Panc1 (cell line): ENCODE data around the gene CEP128. TPM values are rescaled to one million over a fixed set of nuclear protein-coding genes. Genes with fewer than 3 reads are reported as not detected.

Experiments
- ATAC-seq: fragments of 200-7000 bp; cut with Tn5 transposase; 2 replicates; pipeline ENCODE4 v1.9.1; 2020; ENCODE audit warnings: mild to moderate bottlenecking, moderate library complexity
- BruUV-seq: library from RNA; stranded (reverse); fragments of 400-500 nt; replicated peaks from 2 replicates; lab custom pipeline; 2021; lab: Mats Ljungman, UMichigan
- CTCF ChIA-PET: fragments of 300-600 bp; sonication (Branson Sonifier 250); formaldehyde crosslinking; loops from one replicate; lab custom pipeline; 2022; ENCODE audit warnings: antibody characterized with exemption; lab: Charles Lee
- POLR2A ChIA-PET: fragments of 300-600 bp; sonication (Branson Sonifier 250); formaldehyde crosslinking; loops from one replicate; lab custom pipeline; 2022; ENCODE audit warnings: antibody characterized with exemption; lab: Charles Lee
- DNase-seq: peaks from one replicate; pipeline ENCODE4 v3.0.0-alpha.2; 2010; ENCODE audit warnings: low read depth, low spot score
- H3K27ac ChIP-seq: 2 replicates; pipeline ENCODE4 v1.5.1; 2011; ENCODE audit warnings: mild to moderate bottlenecking, low read length, inconsistent platforms
- H3K27me3 ChIP-seq: fragments of 200-500 bp; sonication (Bioruptor generic); 2 replicates; pipeline ENCODE4 v1.6.0; 2014; ENCODE audit warnings: low read length, inconsistent platforms; ENCODE audit not compliant: control insufficient read depth, insufficient read depth
- H3K36me3 ChIP-seq: fragments of 200-500 bp; sonication (Bioruptor generic); 2 replicates; pipeline ENCODE4 v1.5.1; 2014; ENCODE audit warnings: inconsistent platforms, mild to moderate bottlenecking, low read length, moderate library complexity; ENCODE audit not compliant: control insufficient read depth, insufficient read depth
- H3K4me1 ChIP-seq: 2 replicates; pipeline ENCODE4 v1.5.1; 2011; ENCODE audit warnings: inconsistent platforms, mild to moderate bottlenecking, low read length, moderate library complexity; ENCODE audit not compliant: control insufficient read depth, insufficient read depth
- H3K4me3 ChIP-seq, 2 experiments: 2 replicates each; pipeline ENCODE4 v1.5.1; 2011 to 2012; ENCODE audit warnings: low read depth in 2 of 2, low read length in 2 of 2, mild to moderate bottlenecking in 2 of 2, inconsistent platforms in 1 of 2, moderate library complexity in 1 of 2
- H3K9me3 ChIP-seq: fragments of 200-500 bp; sonication (Bioruptor generic); 2 replicates; pipeline ENCODE4 v1.5.1; 2014; ENCODE audit warnings: low read depth, mild to moderate bottlenecking, inconsistent platforms, low read length, moderate library complexity; ENCODE audit not compliant: control insufficient read depth, insufficient read depth
- POLR2AphosphoS5 ChIP-seq: IDR thresholded peaks from 2 replicates; pipeline ENCODE4 v1.6.1; 2012; ENCODE audit warnings: mild to moderate bottlenecking, low read depth, low read length, moderate library complexity
- SIN3A ChIP-seq: IDR thresholded peaks from 2 replicates; pipeline ENCODE4 v1.6.1; 2012; ENCODE audit warnings: low read depth, mild to moderate bottlenecking, low read length, moderate library complexity, borderline replicate concordance; ENCODE audit not compliant: insufficient read depth
- TCF7L2 ChIP-seq: IDR thresholded peaks from 2 replicates; pipeline ENCODE4 v1.6.1; 2011; ENCODE audit warnings: mild to moderate bottlenecking, low read depth, low read length, inconsistent platforms
- in situ Hi-C: cut with HindIII; loops from 2 replicates; pipeline ENCODE4 v1.10.0; 2016; ENCODE audit warnings: low sequenced_read_pairs, low pct_unique_long_range_greater_than_20kb
- intact Hi-C: fragments of 100-400 bp; cut with micrococcal nuclease; formaldehyde crosslinking; loops from one replicate; pipeline ENCODE4 v1.10.0; 2022; ENCODE audit not compliant: unreplicated experiment
- total RNA-seq: library from RNA; stranded (reverse); gene quantifications from one replicate; pipeline ENCODE4 v1.2.1, GENCODE V29; 2021; ENCODE audit not compliant: unreplicated experiment
- TF ChIP-seq, protein P1 (sequence below), 2 experiments: IDR thresholded peaks; 2 replicates each; pipeline ENCODE4 v1.6.1; 2011 to 2012; ENCODE audit warnings: low read depth in 2 of 2, control low read depth in 1 of 2, low read length in 1 of 2, mild to moderate bottlenecking in 1 of 2, moderate library complexity in 1 of 2; ENCODE audit not compliant: insufficient read depth in 1 of 2
- TF ChIP-seq, protein P2 (sequence below): fragments of 450-650 bp; IDR thresholded peaks from 2 replicates; pipeline ENCODE4 v1.5.1; 2017; ENCODE audit warnings: mild to moderate bottlenecking

CEP128 gene
- total RNA-seq, 1 experiment from 2014 or later: 9.3 TPM

- Histone ChIP-seq H3K4me1 (no peaks in the 10 kb centered on the region), H3K27ac (no peak overlapping the region), H3K9me3 (no peaks in the 10 kb centered on the region), H3K4me3 (no peak overlapping the region), H3K27me3 (no peaks in the 10 kb centered on the region), H3K36me3 (no peaks in the 10 kb centered on the region; the same call in 1 of the 2 replicates)
- DNase-seq: no peak
- ChIA-PET CTCF (no interaction called here), POLR2A (no interaction called here)
- in situ Hi-C loops: no loop called here
- BruUV-seq: no TSS peak
- TF ChIP-seq, protein P1, sequence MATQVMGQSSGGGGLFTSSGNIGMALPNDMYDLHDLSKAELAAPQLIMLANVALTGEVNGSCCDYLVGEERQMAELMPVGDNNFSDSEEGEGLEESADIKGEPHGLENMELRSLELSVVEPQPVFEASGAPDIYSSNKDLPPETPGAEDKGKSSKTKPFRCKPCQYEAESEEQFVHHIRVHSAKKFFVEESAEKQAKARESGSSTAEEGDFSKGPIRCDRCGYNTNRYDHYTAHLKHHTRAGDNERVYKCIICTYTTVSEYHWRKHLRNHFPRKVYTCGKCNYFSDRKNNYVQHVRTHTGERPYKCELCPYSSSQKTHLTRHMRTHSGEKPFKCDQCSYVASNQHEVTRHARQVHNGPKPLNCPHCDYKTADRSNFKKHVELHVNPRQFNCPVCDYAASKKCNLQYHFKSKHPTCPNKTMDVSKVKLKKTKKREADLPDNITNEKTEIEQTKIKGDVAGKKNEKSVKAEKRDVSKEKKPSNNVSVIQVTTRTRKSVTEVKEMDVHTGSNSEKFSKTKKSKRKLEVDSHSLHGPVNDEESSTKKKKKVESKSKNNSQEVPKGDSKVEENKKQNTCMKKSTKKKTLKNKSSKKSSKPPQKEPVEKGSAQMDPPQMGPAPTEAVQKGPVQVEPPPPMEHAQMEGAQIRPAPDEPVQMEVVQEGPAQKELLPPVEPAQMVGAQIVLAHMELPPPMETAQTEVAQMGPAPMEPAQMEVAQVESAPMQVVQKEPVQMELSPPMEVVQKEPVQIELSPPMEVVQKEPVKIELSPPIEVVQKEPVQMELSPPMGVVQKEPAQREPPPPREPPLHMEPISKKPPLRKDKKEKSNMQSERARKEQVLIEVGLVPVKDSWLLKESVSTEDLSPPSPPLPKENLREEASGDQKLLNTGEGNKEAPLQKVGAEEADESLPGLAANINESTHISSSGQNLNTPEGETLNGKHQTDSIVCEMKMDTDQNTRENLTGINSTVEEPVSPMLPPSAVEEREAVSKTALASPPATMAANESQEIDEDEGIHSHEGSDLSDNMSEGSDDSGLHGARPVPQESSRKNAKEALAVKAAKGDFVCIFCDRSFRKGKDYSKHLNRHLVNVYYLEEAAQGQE (IDR thresholded peaks at IDR 0.05; ENCODE audit: insufficient read depth in 1 of 2, low read depth in 2 of 2, low read length in 1 of 2): no peak
- TF ChIP-seq SIN3A: no peak
- no peak for TF ChIP-seq TCF7L2
- ATAC-seq: no peak
- intact Hi-C loops: no loop called here
Measured at GRCh38 chr14:80933282-80933681, 8.3 kb downstream of the CEP128 start.

DNA sequence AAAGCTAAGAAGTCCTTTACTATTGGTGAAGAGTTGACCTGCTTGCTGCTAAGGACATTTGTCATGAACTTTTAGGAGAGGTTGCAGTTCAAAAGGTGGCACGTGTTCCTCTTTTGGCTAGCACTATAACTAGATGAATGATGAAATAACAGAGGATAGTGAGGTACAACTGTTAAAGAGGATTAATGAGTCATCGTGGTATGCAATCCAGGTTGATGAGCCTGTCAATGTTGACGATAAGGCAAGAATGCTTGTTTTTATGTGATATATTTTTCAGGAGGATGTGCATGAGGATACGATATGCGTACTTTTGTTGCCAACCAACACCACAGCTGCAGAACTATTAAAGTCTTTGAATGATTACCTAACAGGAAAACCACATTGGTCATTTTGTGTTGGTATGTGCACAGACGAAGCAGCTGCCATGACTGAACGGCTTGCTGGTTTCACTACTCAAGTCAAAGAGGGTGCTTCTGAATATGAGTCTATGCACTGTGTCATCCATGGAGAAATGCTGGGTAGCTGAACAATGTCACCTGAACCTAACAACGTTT is 10.6 kb downstream of the CEP128 start:
- TF ChIP-seq, protein P2, sequence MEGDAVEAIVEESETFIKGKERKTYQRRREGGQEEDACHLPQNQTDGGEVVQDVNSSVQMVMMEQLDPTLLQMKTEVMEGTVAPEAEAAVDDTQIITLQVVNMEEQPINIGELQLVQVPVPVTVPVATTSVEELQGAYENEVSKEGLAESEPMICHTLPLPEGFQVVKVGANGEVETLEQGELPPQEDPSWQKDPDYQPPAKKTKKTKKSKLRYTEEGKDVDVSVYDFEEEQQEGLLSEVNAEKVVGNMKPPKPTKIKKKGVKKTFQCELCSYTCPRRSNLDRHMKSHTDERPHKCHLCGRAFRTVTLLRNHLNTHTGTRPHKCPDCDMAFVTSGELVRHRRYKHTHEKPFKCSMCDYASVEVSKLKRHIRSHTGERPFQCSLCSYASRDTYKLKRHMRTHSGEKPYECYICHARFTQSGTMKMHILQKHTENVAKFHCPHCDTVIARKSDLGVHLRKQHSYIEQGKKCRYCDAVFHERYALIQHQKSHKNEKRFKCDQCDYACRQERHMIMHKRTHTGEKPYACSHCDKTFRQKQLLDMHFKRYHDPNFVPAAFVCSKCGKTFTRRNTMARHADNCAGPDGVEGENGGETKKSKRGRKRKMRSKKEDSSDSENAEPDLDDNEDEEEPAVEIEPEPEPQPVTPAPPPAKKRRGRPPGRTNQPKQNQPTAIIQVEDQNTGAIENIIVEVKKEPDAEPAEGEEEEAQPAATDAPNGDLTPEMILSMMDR: no peak
- TF ChIP-seq SIN3A (no peak), TCF7L2 (no peak), POLR2AphosphoS5 (no peak)
- TF ChIP-seq, protein P1 (IDR thresholded peaks at IDR 0.05; ENCODE audit: insufficient read depth in 1 of 2, low read depth in 2 of 2, low read length in 1 of 2): no peak
- DNase-seq (no peak), ATAC-seq (no peak)
- POLR2A ChIA-PET: no interaction called here
- Histone ChIP-seq H3K27me3 (no peaks in the 10 kb centered on the region), H3K4me3 (no peak overlapping the region), H3K27ac (no peak overlapping the region), H3K9me3 (no peaks in the 10 kb centered on the region), H3K36me3 (no peaks in the 10 kb centered on the region; the same call in 1 of the 2 replicates), H3K4me1 (no peaks in the 10 kb centered on the region)
- CTCF ChIA-PET: no interaction called here
- intact Hi-C loops (no loop called here), in situ Hi-C loops (no loop called here)
- BruUV-seq: no TSS peak
